K562 (cell line): Measurements from ENCODE around the gene ZMAT2. TPM values are rescaled to one million over a fixed set of nuclear protein-coding genes. Genes with fewer than 3 reads are reported as not detected.

Experiments used
- EP400 ChIP-seq: fragments of 450-650 bp; IDR thresholded peaks from 2 replicates; pipeline ENCODE4 v1.6.1; 2017; ENCODE audit warnings: antibody characterized with exemption, mild to moderate bottlenecking, moderate library complexity
- FOXM1 ChIP-seq, 2 experiments: fragments of 450-650 bp in 1 of 2; sonication (generic) in 1 of 2; formaldehyde crosslinking in 1 of 2; IDR thresholded peaks; 2 replicates each; pipeline versions ENCODE4 v1.6.1 to v1.9.0; 2017 to 2022; ENCODE audit warnings: low read depth in 2 of 2, mild to moderate bottlenecking in 2 of 2, missing genetic modification reagents in 1 of 2, moderate library complexity in 1 of 2
- HNRNPH1 ChIP-seq: fragments of 200-400 bp; formaldehyde crosslinking; optimal IDR thresholded peaks from 2 replicates; pipeline ENCODE3; 2017; ENCODE audit warnings: low read depth, mild to moderate bottlenecking, low read length, moderate library complexity
- NR1H2 ChIP-seq: sonication (generic); formaldehyde crosslinking; IDR thresholded peaks from 2 replicates; pipeline ENCODE4 v1.4.0; 2020; ENCODE audit warnings: mild to moderate bottlenecking, missing genetic modification reagents
- RBM14 ChIP-seq: fragments of 200-400 bp; formaldehyde crosslinking; IDR thresholded peaks from 2 replicates; pipeline ENCODE4 v1.6.1; 2018; ENCODE audit warnings: low read depth, mild to moderate bottlenecking, low read length, moderate library complexity, borderline replicate concordance; ENCODE audit not compliant: insufficient read depth
- RBM39 ChIP-seq: fragments of 200-400 bp; formaldehyde crosslinking; optimal IDR thresholded peaks from 2 replicates; pipeline ENCODE3; 2018; ENCODE audit warnings: low read depth, low read length
- polyA plus RNA-seq, 8 experiments: library from polyadenylated mRNA; depleted of rRNA in 4 of 8; stranded (reverse) in 5 of 8; unstranded in 3 of 8; fragments of >200 nt; fragmentation: Nextera tagmentation in 2 of 8; fragmentation: Illumina TruSeq in 1 of 8; extraction: Ambion mirVana in 2 of 8; extraction: Trizol in 1 of 8; gene quantifications; 2 replicates each; pipeline versions ENCODE4 v1.2.1 to v1.2.3, GENCODE V29; 2011 to 2014; ENCODE audit warnings: inconsistent platforms in 1 of 8, missing spikeins in 1 of 8
- total RNA-seq, 7 experiments: library from RNA; depleted of rRNA in 6 of 7; stranded (reverse); fragments of >200 nt in 6 of 7; fragmentation: Illumina TruSeq in 2 of 7; extraction: Trizol in 2 of 7; gene quantifications; 2 replicates each; pipeline versions ENCODE4 v1.2.1 to v1.2.3, GENCODE V29; 2011 to 2021; ENCODE audit warnings: low replicate concordance in 1 of 7
- TF ChIP-seq, protein P1 (sequence below): fragments of 200-600 bp; sonication (generic); IDR thresholded peaks from one replicate; pipeline ENCODE4 v1.6.1; 2012; ENCODE audit warnings: mild to moderate bottlenecking, low read depth, low read length, inconsistent platforms
- TF ChIP-seq, protein P2 (sequence below): fragments of 200-800 bp; sonication (Bioruptor generic); IDR thresholded peaks from 2 replicates; pipeline ENCODE4 v1.6.1; 2017; ENCODE audit warnings: missing genetic modification characterization, missing compliant biosample characterization
- TF ChIP-seq, protein P3 (sequence below): fragments of 450-650 bp; formaldehyde crosslinking; conservative IDR thresholded peaks from 2 replicates; pipeline ENCODE4 v1.4.0; 2022; ENCODE audit warnings: mild to moderate bottlenecking, missing genetic modification characterization

The ZMAT2 gene
- total and polyA plus RNA-seq, 9 of the 15 experiments (the other 6 are each of a cell fraction or from before 2014, with no cell fraction given) = 44.2 to 101 (median 69.2) TPM

DNA sequence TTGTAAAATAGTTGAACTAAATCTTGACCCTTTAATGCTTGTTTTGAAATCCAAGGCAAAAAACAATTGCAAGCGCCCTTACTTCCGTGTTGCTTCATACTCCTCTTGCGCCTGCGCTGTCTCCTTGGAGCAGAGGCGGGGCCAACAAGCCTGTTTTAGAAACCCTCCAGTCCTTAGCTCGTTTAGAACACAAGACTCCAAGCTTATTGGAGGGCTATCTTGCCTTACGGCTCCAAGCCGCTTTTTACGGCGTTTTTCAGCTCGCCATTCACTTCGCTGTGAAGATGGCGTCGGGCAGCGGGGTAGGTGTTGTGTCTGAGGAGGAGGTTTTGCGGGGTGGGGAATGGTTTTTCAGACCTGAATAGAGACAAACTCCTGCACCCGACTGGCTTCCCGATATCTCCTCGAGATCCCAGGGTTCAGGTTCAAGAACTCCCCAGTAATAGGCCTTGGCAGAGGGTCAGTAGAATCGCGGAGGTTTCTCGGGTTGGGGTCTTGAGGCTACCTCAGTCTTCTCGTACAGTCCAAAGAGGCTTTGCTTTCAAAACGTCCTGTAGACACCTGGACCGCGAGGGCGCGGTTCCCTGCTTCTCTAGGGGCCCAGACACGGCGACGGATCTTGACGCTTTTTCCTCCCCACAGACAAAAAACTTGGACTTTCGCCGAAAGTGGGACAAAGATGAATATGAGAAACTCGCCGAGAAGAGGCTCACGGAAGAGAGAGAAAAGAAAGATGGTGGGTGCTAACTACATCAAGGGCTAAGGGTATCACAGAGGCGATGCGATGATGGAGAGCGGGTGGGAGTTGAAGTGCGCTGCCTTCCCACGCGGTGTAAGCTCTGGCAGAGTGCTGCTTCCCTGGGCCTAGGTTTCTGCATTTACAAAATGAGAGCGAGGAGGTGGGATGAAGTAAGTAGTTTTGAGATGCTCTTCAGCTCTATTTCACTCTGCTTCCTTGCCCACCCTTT, at the start of gene ZMAT2 (continued):
- TF ChIP-seq, protein P1, sequence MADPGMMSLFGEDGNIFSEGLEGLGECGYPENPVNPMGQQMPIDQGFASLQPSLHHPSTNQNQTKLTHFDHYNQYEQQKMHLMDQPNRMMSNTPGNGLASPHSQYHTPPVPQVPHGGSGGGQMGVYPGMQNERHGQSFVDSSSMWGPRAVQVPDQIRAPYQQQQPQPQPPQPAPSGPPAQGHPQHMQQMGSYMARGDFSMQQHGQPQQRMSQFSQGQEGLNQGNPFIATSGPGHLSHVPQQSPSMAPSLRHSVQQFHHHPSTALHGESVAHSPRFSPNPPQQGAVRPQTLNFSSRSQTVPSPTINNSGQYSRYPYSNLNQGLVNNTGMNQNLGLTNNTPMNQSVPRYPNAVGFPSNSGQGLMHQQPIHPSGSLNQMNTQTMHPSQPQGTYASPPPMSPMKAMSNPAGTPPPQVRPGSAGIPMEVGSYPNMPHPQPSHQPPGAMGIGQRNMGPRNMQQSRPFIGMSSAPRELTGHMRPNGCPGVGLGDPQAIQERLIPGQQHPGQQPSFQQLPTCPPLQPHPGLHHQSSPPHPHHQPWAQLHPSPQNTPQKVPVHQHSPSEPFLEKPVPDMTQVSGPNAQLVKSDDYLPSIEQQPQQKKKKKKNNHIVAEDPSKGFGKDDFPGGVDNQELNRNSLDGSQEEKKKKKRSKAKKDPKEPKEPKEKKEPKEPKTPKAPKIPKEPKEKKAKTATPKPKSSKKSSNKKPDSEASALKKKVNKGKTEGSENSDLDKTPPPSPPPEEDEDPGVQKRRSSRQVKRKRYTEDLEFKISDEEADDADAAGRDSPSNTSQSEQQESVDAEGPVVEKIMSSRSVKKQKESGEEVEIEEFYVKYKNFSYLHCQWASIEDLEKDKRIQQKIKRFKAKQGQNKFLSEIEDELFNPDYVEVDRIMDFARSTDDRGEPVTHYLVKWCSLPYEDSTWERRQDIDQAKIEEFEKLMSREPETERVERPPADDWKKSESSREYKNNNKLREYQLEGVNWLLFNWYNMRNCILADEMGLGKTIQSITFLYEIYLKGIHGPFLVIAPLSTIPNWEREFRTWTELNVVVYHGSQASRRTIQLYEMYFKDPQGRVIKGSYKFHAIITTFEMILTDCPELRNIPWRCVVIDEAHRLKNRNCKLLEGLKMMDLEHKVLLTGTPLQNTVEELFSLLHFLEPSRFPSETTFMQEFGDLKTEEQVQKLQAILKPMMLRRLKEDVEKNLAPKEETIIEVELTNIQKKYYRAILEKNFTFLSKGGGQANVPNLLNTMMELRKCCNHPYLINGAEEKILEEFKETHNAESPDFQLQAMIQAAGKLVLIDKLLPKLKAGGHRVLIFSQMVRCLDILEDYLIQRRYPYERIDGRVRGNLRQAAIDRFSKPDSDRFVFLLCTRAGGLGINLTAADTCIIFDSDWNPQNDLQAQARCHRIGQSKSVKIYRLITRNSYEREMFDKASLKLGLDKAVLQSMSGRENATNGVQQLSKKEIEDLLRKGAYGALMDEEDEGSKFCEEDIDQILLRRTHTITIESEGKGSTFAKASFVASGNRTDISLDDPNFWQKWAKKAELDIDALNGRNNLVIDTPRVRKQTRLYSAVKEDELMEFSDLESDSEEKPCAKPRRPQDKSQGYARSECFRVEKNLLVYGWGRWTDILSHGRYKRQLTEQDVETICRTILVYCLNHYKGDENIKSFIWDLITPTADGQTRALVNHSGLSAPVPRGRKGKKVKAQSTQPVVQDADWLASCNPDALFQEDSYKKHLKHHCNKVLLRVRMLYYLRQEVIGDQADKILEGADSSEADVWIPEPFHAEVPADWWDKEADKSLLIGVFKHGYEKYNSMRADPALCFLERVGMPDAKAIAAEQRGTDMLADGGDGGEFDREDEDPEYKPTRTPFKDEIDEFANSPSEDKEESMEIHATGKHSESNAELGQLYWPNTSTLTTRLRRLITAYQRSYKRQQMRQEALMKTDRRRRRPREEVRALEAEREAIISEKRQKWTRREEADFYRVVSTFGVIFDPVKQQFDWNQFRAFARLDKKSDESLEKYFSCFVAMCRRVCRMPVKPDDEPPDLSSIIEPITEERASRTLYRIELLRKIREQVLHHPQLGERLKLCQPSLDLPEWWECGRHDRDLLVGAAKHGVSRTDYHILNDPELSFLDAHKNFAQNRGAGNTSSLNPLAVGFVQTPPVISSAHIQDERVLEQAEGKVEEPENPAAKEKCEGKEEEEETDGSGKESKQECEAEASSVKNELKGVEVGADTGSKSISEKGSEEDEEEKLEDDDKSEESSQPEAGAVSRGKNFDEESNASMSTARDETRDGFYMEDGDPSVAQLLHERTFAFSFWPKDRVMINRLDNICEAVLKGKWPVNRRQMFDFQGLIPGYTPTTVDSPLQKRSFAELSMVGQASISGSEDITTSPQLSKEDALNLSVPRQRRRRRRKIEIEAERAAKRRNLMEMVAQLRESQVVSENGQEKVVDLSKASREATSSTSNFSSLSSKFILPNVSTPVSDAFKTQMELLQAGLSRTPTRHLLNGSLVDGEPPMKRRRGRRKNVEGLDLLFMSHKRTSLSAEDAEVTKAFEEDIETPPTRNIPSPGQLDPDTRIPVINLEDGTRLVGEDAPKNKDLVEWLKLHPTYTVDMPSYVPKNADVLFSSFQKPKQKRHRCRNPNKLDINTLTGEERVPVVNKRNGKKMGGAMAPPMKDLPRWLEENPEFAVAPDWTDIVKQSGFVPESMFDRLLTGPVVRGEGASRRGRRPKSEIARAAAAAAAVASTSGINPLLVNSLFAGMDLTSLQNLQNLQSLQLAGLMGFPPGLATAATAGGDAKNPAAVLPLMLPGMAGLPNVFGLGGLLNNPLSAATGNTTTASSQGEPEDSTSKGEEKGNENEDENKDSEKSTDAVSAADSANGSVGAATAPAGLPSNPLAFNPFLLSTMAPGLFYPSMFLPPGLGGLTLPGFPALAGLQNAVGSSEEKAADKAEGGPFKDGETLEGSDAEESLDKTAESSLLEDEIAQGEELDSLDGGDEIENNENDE = no peak
- TF ChIP-seq RBM14 = no peak
- TF ChIP-seq FOXM1 (IDR thresholded peaks at IDR 0.05; ENCODE audit: low read depth) = no peak; the same call in 1 of the 2 replicates
- TF ChIP-seq FOXM1 (CRISPR knock-in tag; IDR thresholded peaks at IDR 0.05; ENCODE audit: low read depth) = no peak
- no peak for TF ChIP-seq HNRNPH1
- TF ChIP-seq, protein P2, sequence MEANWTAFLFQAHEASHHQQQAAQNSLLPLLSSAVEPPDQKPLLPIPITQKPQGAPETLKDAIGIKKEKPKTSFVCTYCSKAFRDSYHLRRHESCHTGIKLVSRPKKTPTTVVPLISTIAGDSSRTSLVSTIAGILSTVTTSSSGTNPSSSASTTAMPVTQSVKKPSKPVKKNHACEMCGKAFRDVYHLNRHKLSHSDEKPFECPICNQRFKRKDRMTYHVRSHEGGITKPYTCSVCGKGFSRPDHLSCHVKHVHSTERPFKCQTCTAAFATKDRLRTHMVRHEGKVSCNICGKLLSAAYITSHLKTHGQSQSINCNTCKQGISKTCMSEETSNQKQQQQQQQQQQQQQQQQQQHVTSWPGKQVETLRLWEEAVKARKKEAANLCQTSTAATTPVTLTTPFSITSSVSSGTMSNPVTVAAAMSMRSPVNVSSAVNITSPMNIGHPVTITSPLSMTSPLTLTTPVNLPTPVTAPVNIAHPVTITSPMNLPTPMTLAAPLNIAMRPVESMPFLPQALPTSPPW (CRISPR knock-in tag) = peak; percentile 31; the same call in 1 of the 2 replicates
- peak; percentile 48; the same call in 1 of the 2 replicates for TF ChIP-seq EP400
- TF ChIP-seq, protein P3, sequence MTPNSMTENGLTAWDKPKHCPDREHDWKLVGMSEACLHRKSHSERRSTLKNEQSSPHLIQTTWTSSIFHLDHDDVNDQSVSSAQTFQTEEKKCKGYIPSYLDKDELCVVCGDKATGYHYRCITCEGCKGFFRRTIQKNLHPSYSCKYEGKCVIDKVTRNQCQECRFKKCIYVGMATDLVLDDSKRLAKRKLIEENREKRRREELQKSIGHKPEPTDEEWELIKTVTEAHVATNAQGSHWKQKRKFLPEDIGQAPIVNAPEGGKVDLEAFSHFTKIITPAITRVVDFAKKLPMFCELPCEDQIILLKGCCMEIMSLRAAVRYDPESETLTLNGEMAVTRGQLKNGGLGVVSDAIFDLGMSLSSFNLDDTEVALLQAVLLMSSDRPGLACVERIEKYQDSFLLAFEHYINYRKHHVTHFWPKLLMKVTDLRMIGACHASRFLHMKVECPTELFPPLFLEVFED (CRISPR knock-in tag) = no peak; the same call in 1 of the 2 replicates
- TF ChIP-seq NR1H2 = no peak
- no peak for TF ChIP-seq RBM39
